Chondrocyte (in vitro differentiated cells): ENCODE results near the gene PRUNE2. TPM values are rescaled to one million over a fixed set of nuclear protein-coding genes. Genes with fewer than 3 reads are reported as not detected.
A peak's percentile ranks its signal among the peaks of the same experiment; 100 is the strongest.

ENCODE experiments used
- DNase-seq: peaks from one replicate; pipeline ENCODE4 v3.0.0; 2021; ENCODE audit warnings: mixed read lengths, low spot score
- H3K27ac Mint-ChIP-seq: one replicate; pipeline ENCODE4 v1.8.0; 2021; ENCODE audit warnings: mild to moderate bottlenecking, moderate library complexity, mixed read lengths; ENCODE audit not compliant: unreplicated experiment
- H3K27me3 Mint-ChIP-seq: 2 replicates; pipeline ENCODE4 v1.8.0; 2021; ENCODE audit warnings: low read depth, mixed read lengths
- H3K36me3 Mint-ChIP-seq: 2 replicates; pipeline ENCODE4 v1.8.0; 2021; ENCODE audit warnings: low read depth, mixed read lengths
- H3K4me1 Mint-ChIP-seq: 2 replicates; pipeline ENCODE4 v1.8.0; 2021; ENCODE audit warnings: low read depth, mild to moderate bottlenecking, mixed read lengths
- H3K4me3 Mint-ChIP-seq: one replicate; pipeline ENCODE4 v1.8.0; 2021; ENCODE audit warnings: mild to moderate bottlenecking, moderate library complexity, mixed read lengths; ENCODE audit not compliant: unreplicated experiment
- H3K9me3 Mint-ChIP-seq: 2 replicates; pipeline ENCODE4 v1.8.0; 2021; ENCODE audit warnings: low read depth, mixed read lengths
- total RNA-seq: library from RNA; stranded (reverse); gene quantifications from 3 replicates; pipeline ENCODE4 v1.2.1, GENCODE V29; 2021
- TF ChIP-seq, protein P1 (sequence below): fragments of 200-600 bp; sonication (generic); IDR thresholded peaks from 2 replicates; pipeline ENCODE4 v1.5.0; 2021; ENCODE audit warnings: antibody characterized with exemption, mild to moderate bottlenecking, moderate library complexity

The PRUNE2 gene
- total RNA-seq, 1 donor from 2014 or later: 10.5 TPM

GRCh38 chr9:76562511-76562911, 343.4 kb downstream of the PRUNE2 start:
- peak overlapping the region; percentile 81 for H3K27ac Mint-ChIP-seq
- peaks cover under 1% of the 10 kb centered on the region for H3K9me3 Mint-ChIP-seq
- TF ChIP-seq, protein P1, sequence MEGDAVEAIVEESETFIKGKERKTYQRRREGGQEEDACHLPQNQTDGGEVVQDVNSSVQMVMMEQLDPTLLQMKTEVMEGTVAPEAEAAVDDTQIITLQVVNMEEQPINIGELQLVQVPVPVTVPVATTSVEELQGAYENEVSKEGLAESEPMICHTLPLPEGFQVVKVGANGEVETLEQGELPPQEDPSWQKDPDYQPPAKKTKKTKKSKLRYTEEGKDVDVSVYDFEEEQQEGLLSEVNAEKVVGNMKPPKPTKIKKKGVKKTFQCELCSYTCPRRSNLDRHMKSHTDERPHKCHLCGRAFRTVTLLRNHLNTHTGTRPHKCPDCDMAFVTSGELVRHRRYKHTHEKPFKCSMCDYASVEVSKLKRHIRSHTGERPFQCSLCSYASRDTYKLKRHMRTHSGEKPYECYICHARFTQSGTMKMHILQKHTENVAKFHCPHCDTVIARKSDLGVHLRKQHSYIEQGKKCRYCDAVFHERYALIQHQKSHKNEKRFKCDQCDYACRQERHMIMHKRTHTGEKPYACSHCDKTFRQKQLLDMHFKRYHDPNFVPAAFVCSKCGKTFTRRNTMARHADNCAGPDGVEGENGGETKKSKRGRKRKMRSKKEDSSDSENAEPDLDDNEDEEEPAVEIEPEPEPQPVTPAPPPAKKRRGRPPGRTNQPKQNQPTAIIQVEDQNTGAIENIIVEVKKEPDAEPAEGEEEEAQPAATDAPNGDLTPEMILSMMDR: no peak
- no peaks in the 10 kb centered on the region for H3K27me3 Mint-ChIP-seq
- H3K36me3 Mint-ChIP-seq: no peaks in the 10 kb centered on the region
- no peak overlapping the region for H3K4me3 Mint-ChIP-seq
- no peak for DNase-seq
- peaks cover 50% of the 10 kb centered on the region for H3K4me1 Mint-ChIP-seq

- Mint-ChIP-seq H3K9me3 (peaks cover 2% of the 10 kb centered on the region), H3K27ac (peak overlapping the region; percentile 81), H3K4me3 (no peak overlapping the region)
Observed at GRCh38 chr9:76561900-76562299, 344.0 kb downstream of the PRUNE2 start.

More at GRCh38 chr9:76561900-76562299, 344.0 kb downstream of the PRUNE2 start:
- Mint-ChIP-seq H3K27me3 (no peaks in the 10 kb centered on the region), H3K4me1 (peaks cover 56% of the 10 kb centered on the region), H3K36me3 (no peaks in the 10 kb centered on the region)
- TF ChIP-seq, protein P1: no peak
- DNase-seq: no peak

Other genes starting within 250 kb of the PRUNE2 start
- gene PCA3, start 141.7 kb downstream of the PRUNE2 start, total RNA-seq: not detected in 3 replicates
- gene FOXB2, start 113.5 kb upstream of the PRUNE2 start, total RNA-seq: not detected in 3 replicates